Astrocyte (in vitro differentiated cells and primary cell): Measurements from ENCODE around the gene CNTN3. TPM values are rescaled to one million over a fixed set of nuclear protein-coding genes. Genes with fewer than 3 reads are reported as not detected.
A peak's percentile ranks its signal among the peaks of the same experiment; 100 is the strongest.

Experiments used
- DNase-seq: peaks from one replicate; pipeline ENCODE4 v3.0.0-alpha.2; 2010; ENCODE audit warnings: low read depth
- FAIRE-seq: peaks from 2 replicates; lab custom pipeline; 2011; peaks lifted over from hg19 to GRCh38; lab: Jason Lieb, UNC
- H2AFZ ChIP-seq: 2 replicates; pipeline ENCODE4 v1.6.0; 2012; ENCODE audit warnings: low read depth, low read length, inconsistent platforms
- H3K27ac ChIP-seq: 2 replicates; pipeline ENCODE4 v1.5.1; 2011; ENCODE audit warnings: low read depth, low read length, inconsistent platforms
- H3K27me3 ChIP-seq: 2 replicates; pipeline ENCODE4 v1.6.0; 2011; ENCODE audit warnings: low read length, inconsistent platforms; ENCODE audit not compliant: insufficient read depth
- H3K36me3 ChIP-seq: 2 replicates; pipeline ENCODE4 v1.5.1; 2011; ENCODE audit warnings: low read length, inconsistent platforms; ENCODE audit not compliant: insufficient read depth
- H3K4me1 ChIP-seq: 2 replicates; pipeline ENCODE4 v1.5.1; 2011; ENCODE audit warnings: low read length, inconsistent platforms; ENCODE audit not compliant: insufficient read depth
- H3K4me2 ChIP-seq: 2 replicates; pipeline ENCODE4 v1.6.0; 2012; ENCODE audit warnings: low read length, inconsistent platforms
- H3K4me3 ChIP-seq: 2 replicates; pipeline ENCODE4 v1.5.1; 2011; ENCODE audit warnings: low read depth, mild to moderate bottlenecking, low read length, inconsistent platforms; ENCODE audit not compliant: insufficient read depth
- H3K79me2 ChIP-seq: 2 replicates; pipeline ENCODE4 v1.6.0; 2012; ENCODE audit warnings: mild to moderate bottlenecking, low read length, inconsistent platforms; ENCODE audit not compliant: insufficient read depth
- H3K9ac ChIP-seq: 2 replicates; pipeline ENCODE4 v1.6.0; 2012; ENCODE audit warnings: mild to moderate bottlenecking, low read length, inconsistent platforms
- H3K9me3 ChIP-seq: 2 replicates; pipeline ENCODE4 v1.5.1; 2012; ENCODE audit warnings: low read depth, mild to moderate bottlenecking, low read length, inconsistent platforms; ENCODE audit not compliant: insufficient read depth
- H4K20me1 ChIP-seq: 2 replicates; pipeline ENCODE4 v1.6.0; 2012; ENCODE audit warnings: low read length, inconsistent platforms; ENCODE audit not compliant: insufficient read depth
- H3K27ac Mint-ChIP-seq: one replicate; pipeline ENCODE4 v1.8.0; 2021; ENCODE audit warnings: mild to moderate bottlenecking, mixed read lengths; ENCODE audit not compliant: unreplicated experiment
- H3K27me3 Mint-ChIP-seq: one replicate; pipeline ENCODE4 v1.8.0; 2021; ENCODE audit warnings: low read depth, mixed read lengths; ENCODE audit not compliant: unreplicated experiment
- H3K36me3 Mint-ChIP-seq: one replicate; pipeline ENCODE4 v1.8.0; 2021; ENCODE audit warnings: low read depth, mixed read lengths; ENCODE audit not compliant: unreplicated experiment
- H3K4me1 Mint-ChIP-seq: one replicate; pipeline ENCODE4 v1.8.0; 2021; ENCODE audit warnings: low read depth, mixed read lengths; ENCODE audit not compliant: unreplicated experiment
- H3K4me3 Mint-ChIP-seq: one replicate; pipeline ENCODE4 v1.8.0; 2021; ENCODE audit warnings: mild to moderate bottlenecking, moderate library complexity, mixed read lengths; ENCODE audit not compliant: unreplicated experiment
- H3K9me3 Mint-ChIP-seq: one replicate; pipeline ENCODE4 v1.8.0; 2021; ENCODE audit warnings: mild to moderate bottlenecking, mixed read lengths; ENCODE audit not compliant: unreplicated experiment
- CTCF ChIP-seq: IDR thresholded peaks from 2 replicates; pipeline ENCODE4 v1.5.1; 2011; ENCODE audit warnings: low read depth, mild to moderate bottlenecking, inconsistent platforms, low read length, moderate library complexity; ENCODE audit not compliant: insufficient read depth
- EZH2 ChIP-seq: IDR thresholded peaks from 2 replicates; pipeline ENCODE4 v1.6.1; 2012; ENCODE audit warnings: mild to moderate bottlenecking, low read length, inconsistent platforms; ENCODE audit not compliant: insufficient read depth
- total RNA-seq: library from RNA; stranded (reverse); gene quantifications from 2 replicates; pipeline ENCODE4 v1.2.1, GENCODE V29; 2021

Gene CNTN3
- total RNA-seq, 1 donor from 2014 or later, result 0.50 TPM

- DNase-seq (no peak), FAIRE-seq (no peak)
- Histone ChIP-seq H3K36me3 (no peaks in the 10 kb centered on the region), H4K20me1 (no peaks in the 10 kb centered on the region), H3K79me2 (no peaks in the 10 kb centered on the region), H3K27me3 (no peaks in the 10 kb centered on the region), H3K27ac (no peak overlapping the region), H3K4me2 (no peak overlapping the region), H3K9ac (no peak overlapping the region), H2AFZ (no peak overlapping the region), H3K4me3 (no peak overlapping the region), H3K9me3 (no peaks in the 10 kb centered on the region), H3K4me1 (no peaks in the 10 kb centered on the region)
- TF ChIP-seq EZH2 (no peak), CTCF (no peak)
- Mint-ChIP-seq H3K36me3 (no peaks in the 10 kb centered on the region), H3K4me1 (peaks cover 3% of the 10 kb centered on the region), H3K27ac (no peak overlapping the region), H3K27me3 (no peaks in the 10 kb centered on the region), H3K9me3 (no peaks in the 10 kb centered on the region), H3K4me3 (no peak overlapping the region)
Observed at GRCh38 chr3:74601793-74602192, 12.7 kb downstream of the CNTN3 start.

GRCh38 chr3:74599564-74599963 lies 14.9 kb downstream of the CNTN3 start:
- Histone ChIP-seq H3K4me3 (no peak overlapping the region), H3K79me2 (no peaks in the 10 kb centered on the region), H4K20me1 (no peaks in the 10 kb centered on the region), H3K9ac (no peak overlapping the region), H3K4me1 (no peaks in the 10 kb centered on the region), H3K27ac (no peak overlapping the region), H3K36me3 (no peaks in the 10 kb centered on the region), H2AFZ (no peak overlapping the region), H3K27me3 (no peaks in the 10 kb centered on the region), H3K9me3 (no peaks in the 10 kb centered on the region), H3K4me2 (no peak overlapping the region)
- Mint-ChIP-seq H3K4me3 (no peak overlapping the region), H3K36me3 (no peaks in the 10 kb centered on the region), H3K4me1 (peaks cover 3% of the 10 kb centered on the region), H3K9me3 (no peaks in the 10 kb centered on the region), H3K27ac (no peak overlapping the region), H3K27me3 (no peaks in the 10 kb centered on the region)
- FAIRE-seq, result peak; percentile 5
- DNase-seq, result no peak
- TF ChIP-seq EZH2 (no peak), CTCF (no peak)

- no peak overlapping the region for H3K4me3 Mint-ChIP-seq
- no peaks in the 10 kb centered on the region for H4K20me1 ChIP-seq
- no peaks in the 10 kb centered on the region for H3K4me1 ChIP-seq
- FAIRE-seq (no peak), DNase-seq (no peak)
- no peaks in the 10 kb centered on the region for H3K27me3 ChIP-seq
- TF ChIP-seq EZH2, result no peak
- TF ChIP-seq CTCF, result no peak
- H2AFZ ChIP-seq, result no peak overlapping the region
- H3K9me3 Mint-ChIP-seq, result no peaks in the 10 kb centered on the region
- no peak overlapping the region for H3K4me2 ChIP-seq
- H3K9me3 ChIP-seq, result no peaks in the 10 kb centered on the region
- no peak overlapping the region for H3K4me3 ChIP-seq
- no peaks in the 10 kb centered on the region for H3K36me3 ChIP-seq
- no peak overlapping the region for H3K27ac Mint-ChIP-seq
- H3K27me3 Mint-ChIP-seq, result no peaks in the 10 kb centered on the region
- no peak overlapping the region for H3K27ac ChIP-seq
- no peaks in the 10 kb centered on the region for H3K36me3 Mint-ChIP-seq
- no peaks in the 10 kb centered on the region for H3K79me2 ChIP-seq
- H3K4me1 Mint-ChIP-seq, result peaks cover 3% of the 10 kb centered on the region
- no peak overlapping the region for H3K9ac ChIP-seq
Observed at GRCh38 chr3:74593152-74593551, 21.3 kb downstream of the CNTN3 start.
